ENCODE measurements around the gene ZNF775. TPM values are rescaled to one million over a fixed set of nuclear protein-coding genes. Genes with fewer than 3 reads are reported as not detected.

The ZNF775 gene
- total RNA-seq, 4 donors from 2014 or later: 0.72 to 4.4 (median 1.4) TPM

DNA sequence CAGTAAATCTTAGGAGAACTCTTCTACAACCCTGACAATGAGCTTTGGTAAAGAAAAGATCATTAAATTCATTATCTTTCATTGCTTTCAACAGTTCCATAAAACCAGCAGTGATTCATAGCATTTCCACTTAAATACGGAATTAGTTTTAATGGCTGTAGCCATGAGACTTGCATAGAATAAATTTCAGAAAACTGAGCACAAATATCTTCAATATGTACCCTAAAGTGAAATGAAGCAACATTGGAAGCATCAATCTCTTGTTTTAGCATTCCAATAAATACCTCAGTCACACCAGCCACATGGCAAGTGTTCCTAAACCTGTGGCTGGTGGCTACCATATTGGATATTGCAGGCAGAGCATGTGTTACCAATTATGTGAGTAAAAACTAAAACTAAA, 34.1 kb upstream of the ZNF775 start:
- ATAC-seq (ENCODE audit: low FRiP score) (no peak), DNase-seq (ENCODE audit: low spot score) (no peak)

DNA sequence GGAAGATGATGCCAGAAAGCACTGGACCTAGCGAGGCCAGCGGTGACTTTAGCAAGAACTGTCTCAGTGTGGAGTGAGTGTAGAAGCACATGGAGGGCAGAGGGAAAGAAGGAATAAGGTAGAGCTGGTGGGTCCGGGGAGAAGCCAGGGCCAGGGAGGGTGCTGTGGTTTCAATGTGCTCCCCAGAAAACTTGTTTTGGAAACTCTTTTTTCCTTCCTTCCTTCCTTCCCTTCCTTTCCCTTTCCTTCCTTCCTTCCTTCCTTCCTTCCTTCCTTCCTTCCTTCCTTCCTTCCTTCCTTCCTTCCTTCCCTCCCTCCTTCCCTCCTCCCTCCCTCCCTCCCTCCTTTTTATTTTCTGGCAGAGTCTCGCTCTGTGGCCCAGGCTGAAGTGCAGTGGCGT, 32.2 kb upstream of the ZNF775 start:
- TF ChIP-seq, protein P1, sequence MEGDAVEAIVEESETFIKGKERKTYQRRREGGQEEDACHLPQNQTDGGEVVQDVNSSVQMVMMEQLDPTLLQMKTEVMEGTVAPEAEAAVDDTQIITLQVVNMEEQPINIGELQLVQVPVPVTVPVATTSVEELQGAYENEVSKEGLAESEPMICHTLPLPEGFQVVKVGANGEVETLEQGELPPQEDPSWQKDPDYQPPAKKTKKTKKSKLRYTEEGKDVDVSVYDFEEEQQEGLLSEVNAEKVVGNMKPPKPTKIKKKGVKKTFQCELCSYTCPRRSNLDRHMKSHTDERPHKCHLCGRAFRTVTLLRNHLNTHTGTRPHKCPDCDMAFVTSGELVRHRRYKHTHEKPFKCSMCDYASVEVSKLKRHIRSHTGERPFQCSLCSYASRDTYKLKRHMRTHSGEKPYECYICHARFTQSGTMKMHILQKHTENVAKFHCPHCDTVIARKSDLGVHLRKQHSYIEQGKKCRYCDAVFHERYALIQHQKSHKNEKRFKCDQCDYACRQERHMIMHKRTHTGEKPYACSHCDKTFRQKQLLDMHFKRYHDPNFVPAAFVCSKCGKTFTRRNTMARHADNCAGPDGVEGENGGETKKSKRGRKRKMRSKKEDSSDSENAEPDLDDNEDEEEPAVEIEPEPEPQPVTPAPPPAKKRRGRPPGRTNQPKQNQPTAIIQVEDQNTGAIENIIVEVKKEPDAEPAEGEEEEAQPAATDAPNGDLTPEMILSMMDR (IDR thresholded peaks at IDR 0.05): no peak
- DNase-seq (ENCODE audit: low spot score) (no peak), ATAC-seq (ENCODE audit: low FRiP score) (no peak)

More for the DNA sequence above, 34.1 kb upstream of the ZNF775 start:
- TF ChIP-seq, protein P1 (IDR thresholded peaks at IDR 0.05): no peak

DNA sequence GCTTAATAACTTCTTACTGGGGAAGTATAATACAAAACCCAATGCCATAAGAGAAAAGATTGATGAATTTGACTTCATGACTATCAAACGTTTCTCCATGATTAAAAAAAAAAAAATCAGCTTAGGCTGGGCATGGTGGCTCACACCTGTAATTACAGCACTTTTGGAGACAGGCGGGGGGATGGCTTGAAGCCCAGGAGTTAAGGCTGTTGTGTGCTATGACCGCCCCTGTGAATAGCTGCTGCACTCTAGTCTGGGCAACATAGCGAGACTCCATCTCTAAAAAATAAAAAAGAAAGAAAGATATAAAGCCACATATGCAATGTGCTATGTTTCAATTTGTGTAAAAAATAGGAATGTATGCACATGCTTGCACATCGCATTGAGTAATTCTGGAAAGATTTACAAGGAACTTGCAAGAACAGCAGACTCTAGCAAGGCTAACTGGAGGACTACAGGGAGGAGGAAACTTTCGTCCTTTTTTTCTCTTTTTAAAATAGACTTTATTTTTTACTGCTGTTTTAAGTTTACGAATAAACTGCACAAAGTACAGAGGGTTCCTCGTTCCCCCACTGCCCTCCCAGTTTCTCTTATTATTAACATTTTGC, 27.4 kb upstream of the ZNF775 start:
- TF ChIP-seq, protein P1 (IDR thresholded peaks at IDR 0.05): no peak
- ATAC-seq (ENCODE audit: low FRiP score) (no peak), DNase-seq (ENCODE audit: low spot score) (no peak)

DNA sequence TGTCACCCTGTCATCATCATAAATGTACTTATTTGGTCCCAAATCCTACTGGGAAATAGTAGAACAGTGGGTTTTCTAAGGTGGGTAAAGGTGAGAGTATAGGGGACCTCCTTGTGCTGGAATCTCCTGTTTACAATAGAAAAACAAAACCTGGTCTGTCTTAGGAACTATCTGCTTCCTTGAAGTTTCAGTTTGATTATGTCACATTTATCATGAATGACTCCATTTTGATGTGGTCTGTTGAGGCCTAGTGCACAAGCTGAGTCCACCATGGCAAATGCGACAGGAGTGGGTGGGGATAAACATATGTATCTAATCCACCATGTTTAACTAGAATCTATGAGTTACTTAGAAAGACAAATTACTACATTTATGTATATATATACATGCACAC, 23.5 kb upstream of the ZNF775 start:
- no peak for DNase-seq (ENCODE audit: low spot score)
- ATAC-seq (ENCODE audit: low FRiP score): no peak
- TF ChIP-seq, protein P1 (IDR thresholded peaks at IDR 0.05): no peak

DNA sequence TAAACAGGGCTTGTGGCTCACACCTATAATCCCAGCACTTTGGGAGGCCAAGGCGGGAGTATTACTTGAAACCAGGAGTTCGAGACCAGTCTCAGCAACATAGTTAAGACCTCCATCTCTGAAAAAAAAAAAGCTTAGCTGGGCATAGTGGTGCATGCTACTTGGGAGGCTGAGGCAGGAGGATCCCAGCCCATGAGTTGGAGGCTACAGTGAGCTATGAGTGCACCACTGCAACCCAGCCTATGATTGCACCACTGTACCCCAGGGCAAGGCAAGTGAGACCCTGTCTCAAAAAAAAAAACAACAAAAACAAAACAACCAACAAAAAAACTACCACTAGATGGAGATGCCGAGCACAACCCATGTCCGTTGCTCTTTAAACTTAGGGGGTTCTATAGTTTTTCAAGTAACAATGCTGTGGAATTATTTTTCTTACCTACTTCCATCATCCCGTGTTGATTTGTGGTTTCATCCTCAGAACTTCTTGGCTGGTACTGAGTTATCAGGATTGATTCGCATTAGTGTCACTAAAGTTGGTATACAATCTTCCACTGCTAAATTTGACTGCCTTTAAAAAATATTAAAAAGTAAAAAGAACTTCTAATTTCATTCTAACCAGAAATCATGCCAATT, 22.7 kb upstream of the ZNF775 start:
- ATAC-seq (ENCODE audit: low FRiP score) (no peak), DNase-seq (ENCODE audit: low spot score) (no peak)
- TF ChIP-seq, protein P1 (IDR thresholded peaks at IDR 0.05): no peak

DNA sequence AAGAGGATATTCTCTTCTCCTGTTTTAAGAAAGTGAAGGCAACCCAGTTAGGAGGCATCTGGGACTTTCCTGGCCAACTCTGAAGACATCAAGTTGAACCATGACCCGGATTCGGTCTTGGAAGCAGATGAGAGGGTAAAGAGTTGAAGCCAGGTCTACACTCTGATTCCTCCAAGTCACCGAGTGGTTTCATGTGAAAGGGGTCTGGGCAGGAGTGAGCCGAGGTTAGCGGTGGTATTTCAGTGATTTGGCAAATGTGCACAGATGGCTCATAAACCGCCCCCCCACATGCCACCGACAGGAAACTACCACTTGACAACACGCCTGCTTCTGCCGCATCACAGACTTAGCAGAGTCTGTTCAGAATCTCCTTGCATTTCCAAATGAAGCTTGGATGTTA, 21.9 kb upstream of the ZNF775 start:
- ATAC-seq (ENCODE audit: low FRiP score): no peak

More for the DNA sequence above, 21.9 kb upstream of the ZNF775 start:
- TF ChIP-seq, protein P1 (IDR thresholded peaks at IDR 0.05): no peak
- DNase-seq (ENCODE audit: low spot score): no peak
